Stimulated activated naive B cell treated with anti-CD40 and anti-IgM and Interleukin-4, amounts not matched to agents 10 μg/mL and 1 μg/mL and 100 μg/mL, for 72 hours (primary cell): Measurements from ENCODE around the gene PNPLA5.

ENCODE experiments used
- ATAC-seq, 2 donors: fragments of 150-1000 bp; cut with Tn5 transposase; replicated peaks; 2 replicates each; pipeline ENCODE4 v1.10.0; 2021; ENCODE audit warnings: moderate library complexity in 1 of 2
- DNase-seq: peaks from one replicate; pipeline ENCODE4 v3.0.0; 2021
- H3K27ac Mint-ChIP-seq: one replicate; pipeline ENCODE4 v1.8.0; 2022; ENCODE audit warnings: mild to moderate bottlenecking, mixed read lengths
- H3K27me3 Mint-ChIP-seq, 2 donors: one replicate each; pipeline ENCODE4 v1.8.0; 2022; ENCODE audit warnings: mixed read lengths in 2 of 2
- H3K36me3 Mint-ChIP-seq, 2 donors: one replicate each; pipeline ENCODE4 v1.8.0; 2022; ENCODE audit warnings: mixed read lengths in 2 of 2, mild to moderate bottlenecking in 1 of 2
- H3K4me1 Mint-ChIP-seq, 2 donors: one replicate each; pipeline ENCODE4 v1.8.0; 2022; ENCODE audit warnings: mixed read lengths in 2 of 2, mild to moderate bottlenecking in 1 of 2
- H3K4me3 Mint-ChIP-seq, 2 donors: one replicate each; pipeline ENCODE4 v1.8.0; 2022; ENCODE audit warnings: mild to moderate bottlenecking in 2 of 2, mixed read lengths in 2 of 2, moderate library complexity in 1 of 2
- H3K9me3 Mint-ChIP-seq, 2 donors: one replicate each; pipeline ENCODE4 v1.8.0; 2022; ENCODE audit warnings: mixed read lengths in 2 of 2, mild to moderate bottlenecking in 1 of 2

PNPLA5 gene

GRCh38 chr22:43838161-43838560, 53.7 kb downstream of the PNPLA5 start:
- peaks cover 11 to 28% of the 10 kb centered on the region in 2 donors for H3K27me3 Mint-ChIP-seq
- no peak overlapping the region for H3K4me3 Mint-ChIP-seq
- no peaks in the 10 kb centered on the region for H3K4me1 Mint-ChIP-seq
- no peak for ATAC-seq
- H3K27ac Mint-ChIP-seq: no peak overlapping the region
- no peak for DNase-seq
- no peaks in the 10 kb centered on the region for H3K36me3 Mint-ChIP-seq
- H3K9me3 Mint-ChIP-seq: no peaks in the 10 kb centered on the region

- no peaks in the 10 kb centered on the region for H3K9me3 Mint-ChIP-seq
- H3K4me1 Mint-ChIP-seq: no peaks in the 10 kb centered on the region
- DNase-seq (no peak), ATAC-seq (no peak)
- H3K27ac Mint-ChIP-seq: no peak overlapping the region
- no peaks in the 10 kb centered on the region for H3K36me3 Mint-ChIP-seq
- no peak overlapping the region for H3K4me3 Mint-ChIP-seq
- peaks cover 16 to 32% of the 10 kb centered on the region in 2 donors for H3K27me3 Mint-ChIP-seq
Measured at GRCh38 chr22:43837666-43838065, 54.1 kb downstream of the PNPLA5 start.

GRCh38 chr22:43835736-43836135, 56.1 kb downstream of the PNPLA5 start:
- no peak for DNase-seq
- H3K27me3 Mint-ChIP-seq: peaks cover 18 to 36% of the 10 kb centered on the region in 2 donors
- ATAC-seq: no peak
- no peaks in the 10 kb centered on the region for H3K36me3 Mint-ChIP-seq
- no peaks in the 10 kb centered on the region for H3K4me1 Mint-ChIP-seq
- H3K9me3 Mint-ChIP-seq: no peaks in the 10 kb centered on the region
- H3K4me3 Mint-ChIP-seq: no peak overlapping the region
- H3K27ac Mint-ChIP-seq: no peak overlapping the region

- Mint-ChIP-seq H3K27ac (no peak overlapping the region), H3K36me3 (no peaks in the 10 kb centered on the region), H3K4me3 (no peak overlapping the region), H3K27me3 (peaks cover 18 to 33% of the 10 kb centered on the region in 2 donors), H3K4me1 (no peaks in the 10 kb centered on the region), H3K9me3 (no peaks in the 10 kb centered on the region)
- DNase-seq (no peak), ATAC-seq (no peak)
Measured at GRCh38 chr22:43835166-43835565, 56.6 kb downstream of the PNPLA5 start.

- peaks cover 18 to 26% of the 10 kb centered on the region in 2 donors for H3K27me3 Mint-ChIP-seq
- DNase-seq (no peak), ATAC-seq (no peak)
- H3K4me1 Mint-ChIP-seq: no peaks in the 10 kb centered on the region
- no peak overlapping the region for H3K27ac Mint-ChIP-seq
- H3K4me3 Mint-ChIP-seq: no peak overlapping the region
- H3K9me3 Mint-ChIP-seq: no peaks in the 10 kb centered on the region
- no peaks in the 10 kb centered on the region for H3K36me3 Mint-ChIP-seq
Measured at GRCh38 chr22:43833286-43834240, 58.2 kb downstream of the PNPLA5 start.

GRCh38 chr22:43832393-43833265, 59.2 kb downstream of the PNPLA5 start:
- DNase-seq (no peak), ATAC-seq (no peak)
- Mint-ChIP-seq H3K27me3 (peaks cover 18 to 26% of the 10 kb centered on the region in 2 donors), H3K9me3 (no peaks in the 10 kb centered on the region), H3K4me1 (no peaks in the 10 kb centered on the region), H3K36me3 (no peaks in the 10 kb centered on the region), H3K4me3 (no peak overlapping the region), H3K27ac (no peak overlapping the region)

- ATAC-seq: no peak
- no peaks in the 10 kb centered on the region for H3K9me3 Mint-ChIP-seq
- no peaks in the 10 kb centered on the region for H3K36me3 Mint-ChIP-seq
- no peak overlapping the region for H3K4me3 Mint-ChIP-seq
- no peak for DNase-seq
- no peaks in the 10 kb centered on the region for H3K4me1 Mint-ChIP-seq
- H3K27me3 Mint-ChIP-seq: peaks cover 19 to 21% of the 10 kb centered on the region in 2 donors
- H3K27ac Mint-ChIP-seq: no peak overlapping the region
Measured at GRCh38 chr22:43831561-43832392, 60.0 kb downstream of the PNPLA5 start.

GRCh38 chr22:43830931-43831560, 60.8 kb downstream of the PNPLA5 start:
- Mint-ChIP-seq H3K27ac (no peak overlapping the region), H3K27me3 (peaks cover 21 to 23% of the 10 kb centered on the region in 2 donors), H3K9me3 (no peaks in the 10 kb centered on the region), H3K4me1 (no peaks in the 10 kb centered on the region), H3K36me3 (no peaks in the 10 kb centered on the region), H3K4me3 (no peak overlapping the region)
- DNase-seq (no peak), ATAC-seq (no peak)

GRCh38 chr22:43829904-43830851, 61.6 kb downstream of the PNPLA5 start:
- H3K4me3 Mint-ChIP-seq: no peak overlapping the region
- no peaks in the 10 kb centered on the region for H3K4me1 Mint-ChIP-seq
- peaks cover 17 to 24% of the 10 kb centered on the region in 2 donors for H3K27me3 Mint-ChIP-seq
- H3K36me3 Mint-ChIP-seq: no peaks in the 10 kb centered on the region
- H3K9me3 Mint-ChIP-seq: no peaks in the 10 kb centered on the region
- ATAC-seq: no peak
- no peak overlapping the region for H3K27ac Mint-ChIP-seq
- no peak for DNase-seq
